ENCODE results near the gene TNNT2. TPM values are rescaled to one million over a fixed set of nuclear protein-coding genes. Genes with fewer than 3 reads are reported as not detected.

Gene TNNT2
- polyA plus RNA-seq (2012; ENCODE audit: low read depth, missing spikeins): 0.18 TPM

GRCh38 chr1:201377611-201378092 lies at the start of gene TNNT2:
TNNT2 (minus strand) TSS chr1:201377680; CDS start chr1:201373254, 4,426 bp downstream.
- FAIRE-seq (no peak), DNase-seq (ENCODE audit: insufficient read length, low spot score) (no peak)
- no peak for TF ChIP-seq POLR2AphosphoS5 (IDR thresholded peaks at IDR 0.05; ENCODE audit: low read depth, low read length)
- no peak for TF ChIP-seq SPI1 (IDR thresholded peaks at IDR 0.05; ENCODE audit: low read depth, low read length)

GRCh38 chr1:201426479-201427310 lies 49.2 kb upstream of the TNNT2 start:
- DNase-seq (ENCODE audit: insufficient read length, low spot score) (no peak), FAIRE-seq (peak; percentile 62)
- TF ChIP-seq SPI1 (IDR thresholded peaks at IDR 0.05; ENCODE audit: low read depth, low read length): peak; percentile 36; the same call in 1 of the 2 replicates
- no peak for TF ChIP-seq PAX5 (IDR thresholded peaks at IDR 0.05; ENCODE audit: insufficient read depth, low read length, severe bottlenecking)

- DNase-seq (ENCODE audit: insufficient read length, low spot score) (no peak), FAIRE-seq (no peak)
- no peak for TF ChIP-seq POU2F2 (IDR thresholded peaks at IDR 0.05; ENCODE audit: low read depth, low read length)
- no peak for TF ChIP-seq SPI1 (IDR thresholded peaks at IDR 0.05; ENCODE audit: low read depth, low read length)
- TF ChIP-seq POLR2A (IDR thresholded peaks at IDR 0.05; ENCODE audit: low read depth, low read length): no peak
- no peak for TF ChIP-seq PAX5 (IDR thresholded peaks at IDR 0.05; ENCODE audit: insufficient read depth, low read length, severe bottlenecking)
Measured at GRCh38 chr1:201424146-201424545, 46.7 kb upstream of the TNNT2 start.

GRCh38 chr1:201423655-201424054 lies 46.2 kb upstream of the TNNT2 start:
- no peak for TF ChIP-seq SPI1 (IDR thresholded peaks at IDR 0.05; ENCODE audit: low read depth, low read length)
- no peak for TF ChIP-seq POLR2AphosphoS5 (IDR thresholded peaks at IDR 0.05; ENCODE audit: low read depth, low read length)
- no peak for TF ChIP-seq PAX5 (IDR thresholded peaks at IDR 0.05; ENCODE audit: insufficient read depth, low read length, severe bottlenecking)
- no peak for TF ChIP-seq POU2F2 (IDR thresholded peaks at IDR 0.05; ENCODE audit: low read depth, low read length)
- no peak for TF ChIP-seq POLR2A (IDR thresholded peaks at IDR 0.05; ENCODE audit: low read depth, low read length)
- no peak for TF ChIP-seq TAF1 (IDR thresholded peaks at IDR 0.05; ENCODE audit: low read depth, low read length)
- FAIRE-seq (no peak), DNase-seq (ENCODE audit: insufficient read length, low spot score) (no peak)

GRCh38 chr1:201422436-201423030 lies 45.1 kb upstream of the TNNT2 start:
- no peak for FAIRE-seq
- TF ChIP-seq SPI1 (IDR thresholded peaks at IDR 0.05; ENCODE audit: low read depth, low read length) (no peak), POLR2AphosphoS5 (IDR thresholded peaks at IDR 0.05; ENCODE audit: low read depth, low read length) (no peak), POU2F2 (IDR thresholded peaks at IDR 0.05; ENCODE audit: low read depth, low read length) (no peak), PAX5 (IDR thresholded peaks at IDR 0.05; ENCODE audit: insufficient read depth, low read length, severe bottlenecking) (no peak), TAF1 (IDR thresholded peaks at IDR 0.05; ENCODE audit: low read depth, low read length) (no peak), POLR2A (IDR thresholded peaks at IDR 0.05; ENCODE audit: low read depth, low read length) (no peak)
- DNase-seq (ENCODE audit: insufficient read length, low spot score): no peak

GRCh38 chr1:201422026-201422425 lies 44.5 kb upstream of the TNNT2 start:
- no peak for TF ChIP-seq POU2F2 (IDR thresholded peaks at IDR 0.05; ENCODE audit: low read depth, low read length)
- TF ChIP-seq POLR2AphosphoS5 (IDR thresholded peaks at IDR 0.05; ENCODE audit: low read depth, low read length): no peak
- no peak for TF ChIP-seq POLR2A (IDR thresholded peaks at IDR 0.05; ENCODE audit: low read depth, low read length)
- TF ChIP-seq TAF1 (IDR thresholded peaks at IDR 0.05; ENCODE audit: low read depth, low read length): no peak
- TF ChIP-seq PAX5 (IDR thresholded peaks at IDR 0.05; ENCODE audit: insufficient read depth, low read length, severe bottlenecking): no peak
- TF ChIP-seq SPI1 (IDR thresholded peaks at IDR 0.05; ENCODE audit: low read depth, low read length): no peak
- FAIRE-seq (no peak), DNase-seq (ENCODE audit: insufficient read length, low spot score) (no peak)

- no peak for TF ChIP-seq POLR2A (IDR thresholded peaks at IDR 0.05; ENCODE audit: low read depth, low read length)
- TF ChIP-seq POU2F2 (IDR thresholded peaks at IDR 0.05; ENCODE audit: low read depth, low read length): no peak
- no peak for TF ChIP-seq SPI1 (IDR thresholded peaks at IDR 0.05; ENCODE audit: low read depth, low read length)
- TF ChIP-seq PAX5 (IDR thresholded peaks at IDR 0.05; ENCODE audit: insufficient read depth, low read length, severe bottlenecking): no peak
- TF ChIP-seq TAF1 (IDR thresholded peaks at IDR 0.05; ENCODE audit: low read depth, low read length): no peak
- no peak for TF ChIP-seq POLR2AphosphoS5 (IDR thresholded peaks at IDR 0.05; ENCODE audit: low read depth, low read length)
- DNase-seq (ENCODE audit: insufficient read length, low spot score) (no peak), FAIRE-seq (no peak)
Measured at GRCh38 chr1:201421041-201421440, 43.6 kb upstream of the TNNT2 start.

- no peak for DNase-seq (ENCODE audit: insufficient read length, low spot score)
- TF ChIP-seq TAF1 (IDR thresholded peaks at IDR 0.05; ENCODE audit: low read depth, low read length): no peak
- TF ChIP-seq PAX5 (IDR thresholded peaks at IDR 0.05; ENCODE audit: insufficient read depth, low read length, severe bottlenecking): no peak
- TF ChIP-seq SPI1 (IDR thresholded peaks at IDR 0.05; ENCODE audit: low read depth, low read length): no peak
- TF ChIP-seq POU2F2 (IDR thresholded peaks at IDR 0.05; ENCODE audit: low read depth, low read length): no peak
- TF ChIP-seq POLR2AphosphoS5 (IDR thresholded peaks at IDR 0.05; ENCODE audit: low read depth, low read length): no peak
- TF ChIP-seq POLR2A (IDR thresholded peaks at IDR 0.05; ENCODE audit: low read depth, low read length): no peak
- FAIRE-seq: no peak
Measured at GRCh38 chr1:201420608-201421002, 43.1 kb upstream of the TNNT2 start.

GRCh38 chr1:201419746-201420607 lies 42.5 kb upstream of the TNNT2 start:
- FAIRE-seq (peak; percentile 23), DNase-seq (ENCODE audit: insufficient read length, low spot score) (no peak)
- TF ChIP-seq SPI1 (IDR thresholded peaks at IDR 0.05; ENCODE audit: low read depth, low read length) (no peak), TAF1 (IDR thresholded peaks at IDR 0.05; ENCODE audit: low read depth, low read length) (no peak), POLR2A (IDR thresholded peaks at IDR 0.05; ENCODE audit: low read depth, low read length) (no peak), POLR2AphosphoS5 (IDR thresholded peaks at IDR 0.05; ENCODE audit: low read depth, low read length) (no peak), POU2F2 (IDR thresholded peaks at IDR 0.05; ENCODE audit: low read depth, low read length) (no peak), PAX5 (IDR thresholded peaks at IDR 0.05; ENCODE audit: insufficient read depth, low read length, severe bottlenecking) (no peak)
